HS-5 (cell line): Measurements from ENCODE around the gene GINS1.

Experiments
- DNase-seq: peaks from one replicate; pipeline ENCODE4 v3.0.0-alpha.2; 2012; ENCODE audit warnings: low read depth

GINS1 gene

GRCh38 chr20:25494506-25495188, 87.2 kb downstream of the GINS1 start:
- no peak for DNase-seq

DNA sequence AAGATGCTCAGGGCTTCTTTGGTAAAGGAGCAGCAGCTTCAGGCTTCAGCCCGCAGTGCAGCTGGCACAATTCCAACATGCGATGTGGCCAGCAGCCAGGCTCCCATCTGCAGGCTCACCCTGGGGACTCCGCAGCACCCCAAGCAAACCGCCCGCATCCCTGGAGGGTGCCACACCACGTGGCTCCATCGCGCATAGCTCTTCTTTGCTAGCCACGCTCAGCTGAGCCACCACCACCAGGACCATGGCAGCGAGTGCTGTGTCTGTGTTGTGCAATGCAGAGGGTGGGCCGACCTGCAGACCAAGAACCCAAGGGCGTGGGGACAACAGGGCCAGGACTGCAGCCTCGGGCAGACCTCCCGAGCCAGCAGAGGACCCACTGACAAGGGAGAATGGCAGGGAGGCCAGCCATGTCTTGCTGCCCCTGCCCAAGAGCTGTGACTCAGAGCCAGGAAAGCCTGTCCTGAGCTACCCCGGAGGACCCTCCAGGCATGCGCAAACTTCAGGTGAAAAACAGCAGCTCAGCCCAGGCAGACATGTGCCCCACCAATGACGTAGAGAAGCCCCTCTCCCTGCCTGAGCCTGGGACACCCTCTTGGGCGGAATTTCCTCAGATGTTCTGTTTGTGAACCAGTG, 87.8 kb downstream of the GINS1 start:
- no peak for DNase-seq

- DNase-seq: no peak
Observed at GRCh38 chr20:25496165-25496967, 88.9 kb downstream of the GINS1 start.

GRCh38 chr20:25496968-25497401, 89.5 kb downstream of the GINS1 start:
- DNase-seq: no peak

DNA sequence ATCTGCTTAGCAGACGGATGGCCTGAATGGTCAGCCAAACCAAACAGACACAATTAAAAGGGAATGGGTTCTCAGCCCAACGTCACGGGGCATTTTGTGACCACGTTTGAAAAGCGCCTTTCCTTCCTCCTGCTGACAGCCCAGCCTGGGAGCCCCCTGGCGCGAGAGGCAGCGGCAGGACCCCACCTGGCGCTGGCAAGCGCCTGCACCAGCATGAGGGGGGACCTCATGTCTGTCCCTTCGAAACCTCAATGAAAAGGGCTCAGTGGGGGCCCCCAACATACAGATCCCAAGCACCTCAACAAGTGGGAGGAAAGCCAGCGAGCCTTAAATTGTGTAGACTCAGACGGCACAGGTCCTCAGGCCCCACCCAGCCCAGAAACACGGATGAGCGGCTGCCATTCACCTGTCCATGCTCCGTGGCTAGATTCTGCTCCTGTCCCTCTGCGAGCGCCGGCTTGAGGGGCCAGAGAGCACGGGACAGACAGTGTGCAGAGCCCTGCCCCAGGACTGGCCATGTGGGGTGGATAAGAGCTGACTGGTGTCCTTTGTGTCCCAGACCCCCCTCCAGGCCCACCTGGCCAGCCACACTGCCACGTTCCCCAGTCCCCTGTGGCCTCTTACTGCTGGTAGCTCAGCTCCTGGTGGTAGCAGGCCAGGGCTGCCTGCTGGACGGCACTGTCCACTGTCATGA, 90.3 kb downstream of the GINS1 start:
- DNase-seq: no peak
